ENCODE results near the gene SLAIN1. TPM values are rescaled to one million over a fixed set of nuclear protein-coding genes. Genes with fewer than 3 reads are reported as not detected.

SLAIN1 gene
- total and polyA plus RNA-seq, 2 donors (not counting 3 experiments of a cell fraction or from before 2014, with no cell fraction given): 4.1 to 4.3 TPM

GRCh38 chr13:77774181-77774580 is 76.7 kb downstream of the SLAIN1 start:
- H3K27me3 ChIP-seq (ENCODE audit: control insufficient read depth in 2 of 2, insufficient read depth in 2 of 2, low read length in 2 of 2): no peaks in the 10 kb centered on the region
- H3K4me3 ChIP-seq (replicated peaks in 1 of 3; ENCODE audit: insufficient read depth in 1 of 3, low read depth in 1 of 3, low read length in 3 of 3): no peak overlapping the region
- no peaks in the 10 kb centered on the region for H4K20me1 ChIP-seq (replicated peaks; ENCODE audit: control insufficient read depth, extremely low read depth, insufficient read depth, low read length)
- no peaks in the 10 kb centered on the region for H3K9me3 ChIP-seq (replicated peaks; ENCODE audit: control insufficient read depth, insufficient read depth, low read length)
- H3K79me2 ChIP-seq (ENCODE audit: control insufficient read depth, insufficient read depth, low read length): no peaks in the 10 kb centered on the region
- H3K4me1 ChIP-seq (ENCODE audit: control insufficient read depth, extremely low read depth, insufficient read depth, low read length): no peaks in the 10 kb centered on the region
- H3K9ac ChIP-seq (replicated peaks; ENCODE audit: extremely low read depth, insufficient read depth, low read length): no peak overlapping the region
- no peak for FAIRE-seq
- H2AFZ ChIP-seq (ENCODE audit: low read depth, low read length): no peak overlapping the region
- H3K36me3 ChIP-seq (ENCODE audit: control insufficient read depth in 2 of 2, extremely low read depth in 1 of 2, insufficient read depth in 2 of 2, low read length in 2 of 2): no peaks in the 10 kb centered on the region
- ChIA-PET POLR2A (no interaction called here), CTCF (interaction anchor here (0.8 to 6.1 kb wide), 4 partner anchors 11 to 1204 kb away, joined by 3 to 70 read pairs (median 3); no protein-coding TSS in a partner anchor)
- no TSS peak for BruUV-seq (replicated peaks)
- DNase-seq (ENCODE audit: low read depth, low spot score): no peak
- H3K9me1 ChIP-seq (replicated peaks; ENCODE audit: control insufficient read depth, extremely low read depth, insufficient read depth, low read length): no peaks in the 10 kb centered on the region
- TF ChIP-seq MYC (IDR thresholded peaks at IDR 0.05; ENCODE audit: low read depth, low read length) (no peak), POLR2A (IDR thresholded peaks at IDR 0.05; ENCODE audit: low read depth, low read length) (no peak), MAX (IDR thresholded peaks at IDR 0.05; ENCODE audit: insufficient read depth, insufficient read length) (no peak), JUN (IDR thresholded peaks at IDR 0.05; ENCODE audit: borderline replicate concordance, insufficient read depth, insufficient read length, low read depth) (no peak), POLR2AphosphoS5 (IDR thresholded peaks at IDR 0.05; ENCODE audit: insufficient read depth, low read depth, low read length) (no peak), FOS (IDR thresholded peaks at IDR 0.05; ENCODE audit: borderline replicate concordance, insufficient read depth, low read length) (no peak)
- intact Hi-C loops (cut with micrococcal nuclease) (loop anchor here (10.0 kb wide), 1 partner anchor 1201 kb away; no protein-coding TSS in a partner anchor), dilution Hi-C loops (cut with MboI; ENCODE audit: extremely low pct_ligation_motif_present, low sequenced_read_pairs) (no loop called here)
- H3K27ac ChIP-seq (ENCODE audit: insufficient read depth, low read depth, low read length): no peak overlapping the region
- no peak overlapping the region for H3K4me2 ChIP-seq (ENCODE audit: insufficient read depth, low read length)

GRCh38 chr13:77776704-77777103 is 79.2 kb downstream of the SLAIN1 start:
- no TSS peak for BruUV-seq (replicated peaks)
- Histone ChIP-seq H3K9ac (replicated peaks; ENCODE audit: extremely low read depth, insufficient read depth, low read length) (no peak overlapping the region), H3K27ac (ENCODE audit: insufficient read depth, low read depth, low read length) (no peak overlapping the region), H3K4me1 (ENCODE audit: control insufficient read depth, extremely low read depth, insufficient read depth, low read length) (peaks cover 8% of the 10 kb centered on the region), H3K4me2 (ENCODE audit: insufficient read depth, low read length) (no peak overlapping the region), H4K20me1 (replicated peaks; ENCODE audit: control insufficient read depth, extremely low read depth, insufficient read depth, low read length) (no peaks in the 10 kb centered on the region), H3K4me3 (replicated peaks in 1 of 3; ENCODE audit: insufficient read depth in 1 of 3, low read depth in 1 of 3, low read length in 3 of 3) (no peak overlapping the region), H3K79me2 (ENCODE audit: control insufficient read depth, insufficient read depth, low read length) (no peaks in the 10 kb centered on the region), H3K27me3 (ENCODE audit: control insufficient read depth in 2 of 2, insufficient read depth in 2 of 2, low read length in 2 of 2) (no peaks in the 10 kb centered on the region), H3K9me1 (replicated peaks; ENCODE audit: control insufficient read depth, extremely low read depth, insufficient read depth, low read length) (no peaks in the 10 kb centered on the region), H3K9me3 (replicated peaks; ENCODE audit: control insufficient read depth, insufficient read depth, low read length) (no peaks in the 10 kb centered on the region), H3K36me3 (ENCODE audit: control insufficient read depth in 2 of 2, extremely low read depth in 1 of 2, insufficient read depth in 2 of 2, low read length in 2 of 2) (no peaks in the 10 kb centered on the region), H2AFZ (ENCODE audit: low read depth, low read length) (no peak overlapping the region)
- TF ChIP-seq GATA2 (IDR thresholded peaks at IDR 0.05; ENCODE audit: insufficient read depth, insufficient read length, low read depth, low read length) (no peak), MAX (IDR thresholded peaks at IDR 0.05; ENCODE audit: insufficient read depth, insufficient read length) (no peak), POLR2AphosphoS5 (IDR thresholded peaks at IDR 0.05; ENCODE audit: insufficient read depth, low read depth, low read length) (no peak), JUN (IDR thresholded peaks at IDR 0.05; ENCODE audit: borderline replicate concordance, insufficient read depth, insufficient read length, low read depth) (no peak)
- dilution Hi-C loops (cut with MboI; ENCODE audit: extremely low pct_ligation_motif_present, low sequenced_read_pairs) (no loop called here), intact Hi-C loops (cut with micrococcal nuclease) (loop anchor here (5.0 to 10.0 kb wide), 2 partner anchors 246 to 1198 kb away; no protein-coding TSS in a partner anchor)
- CTCF ChIA-PET: interaction anchor here (0.6 to 6.1 kb wide), 7 partner anchors 10 to 347 kb away, joined by 3 to 70 read pairs (median 3); no protein-coding TSS in a partner anchor
- FAIRE-seq: no peak
- POLR2A ChIA-PET: no interaction called here
- no peak for DNase-seq (ENCODE audit: low read depth, low spot score)
